BJ (cell line): ENCODE data around the gene RHEX. TPM values are rescaled to one million over a fixed set of nuclear protein-coding genes. Genes with fewer than 3 reads are reported as not detected.

Experiments used
- CTCF ChIA-PET: fragments of 350-600 bp; formaldehyde crosslinking; extraction: SDS; loops from one replicate; lab custom pipeline; 2021; ENCODE audit warnings: antibody characterized with exemption, inconsistent platforms; lab: Yijun Ruan, JAX
- POLR2A ChIA-PET: fragments of 300-600 bp; sonication (Branson Sonifier 250); formaldehyde crosslinking; extraction: SDS; loops from one replicate; lab custom pipeline; 2021; ENCODE audit warnings: antibody characterized with exemption; lab: Charles Lee
- DNase-seq: peaks from one replicate; pipeline ENCODE4 v3.0.0-alpha.2; 2011; ENCODE audit warnings: low read depth
- H3K27me3 ChIP-seq: 2 replicates; pipeline ENCODE4 v1.6.0; 2011; ENCODE audit warnings: low read length; ENCODE audit not compliant: control insufficient read depth, insufficient read depth
- H3K36me3 ChIP-seq: 2 replicates; pipeline ENCODE4 v1.5.1; 2011; ENCODE audit warnings: low read length; ENCODE audit not compliant: control insufficient read depth, insufficient read depth
- H3K4me3 ChIP-seq: 2 replicates; pipeline ENCODE4 v1.5.1; 2011; ENCODE audit warnings: low read depth, mild to moderate bottlenecking, control low read depth, low read length
- CTCF ChIP-seq: IDR thresholded peaks from 2 replicates; pipeline ENCODE4 v1.5.1; 2011; ENCODE audit warnings: low read depth, mild to moderate bottlenecking, control low read depth, inconsistent platforms, low read length, moderate library complexity; ENCODE audit not compliant: insufficient read depth
- polyA plus RNA-seq: library from polyadenylated mRNA; depleted of rRNA; stranded (reverse); fragments of >200 nt; gene quantifications from 2 replicates; pipeline ENCODE4 v1.2.3, GENCODE V29; 2011

RHEX gene
- polyA plus RNA-seq, 1 experiment: not detected

GRCh38 chr1:206106328-206107167 lies 53.6 kb downstream of the RHEX start:
- ChIA-PET CTCF (interaction anchor here (0.6 to 13.4 kb wide), 34 partner anchors 9 to 448 kb away, joined by 3 to 329 read pairs (median 4); partner anchors contain the start of genes AVPR1B and RAB7B), POLR2A (interaction anchor here (0.6 to 1.1 kb wide), 2 partner anchors 120 to 129 kb away, joined by 3 to 4 read pairs; no protein-coding TSS in a partner anchor)
- peak; percentile 49 for DNase-seq
- Histone ChIP-seq H3K36me3 (no peaks in the 10 kb centered on the region), H3K4me3 (no peak overlapping the region), H3K27me3 (peaks cover 12% of the 10 kb centered on the region)
- TF ChIP-seq CTCF: peak; percentile 88

GRCh38 chr1:206107168-206107544 lies 54.2 kb downstream of the RHEX start:
- DNase-seq: no peak
- H3K27me3 ChIP-seq: peaks cover 10% of the 10 kb centered on the region
- CTCF ChIA-PET: interaction anchor here (0.9 to 13.4 kb wide), 30 partner anchors 8 to 443 kb away, joined by 3 to 329 read pairs (median 4); partner anchors contain the start of gene RAB7B
- POLR2A ChIA-PET: interaction anchor here (0.6 to 1.1 kb wide), 2 partner anchors 121 to 129 kb away, joined by 3 to 4 read pairs; no protein-coding TSS in a partner anchor
- no peak overlapping the region for H3K4me3 ChIP-seq
- no peaks in the 10 kb centered on the region for H3K36me3 ChIP-seq
- no peak for TF ChIP-seq CTCF

DNA sequence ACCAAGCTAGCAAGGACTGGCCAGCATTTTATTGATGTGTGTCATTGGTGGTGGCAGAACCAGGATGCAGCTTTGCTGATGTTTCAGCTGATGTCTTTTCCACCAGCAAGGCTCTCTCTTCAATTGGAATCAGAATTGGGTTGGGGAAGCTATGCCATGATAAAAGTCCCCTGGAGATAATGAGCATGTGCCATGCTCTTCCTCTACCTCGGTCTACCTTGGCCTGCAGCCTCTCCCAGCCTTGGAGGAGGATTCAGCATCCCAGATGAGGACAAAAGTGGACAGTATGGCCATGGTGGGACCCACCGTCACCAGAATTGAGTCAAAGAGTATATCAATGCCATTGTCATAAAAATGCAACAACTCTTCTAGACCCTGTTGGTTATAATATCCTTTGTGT lies 55.7 kb downstream of the RHEX start:
- CTCF ChIA-PET: interaction anchor here (1.0 to 13.4 kb wide), 10 partner anchors 17 to 450 kb away, joined by 4 to 329 read pairs (median 6); partner anchors contain the start of gene RAB7B
- DNase-seq: no peak
- Histone ChIP-seq H3K27me3 (peaks cover 12% of the 10 kb centered on the region), H3K4me3 (no peak overlapping the region), H3K36me3 (no peaks in the 10 kb centered on the region)
- TF ChIP-seq CTCF: no peak
- POLR2A ChIA-PET: no interaction called here

- POLR2A ChIA-PET: no interaction called here
These were observed 56.7 kb downstream of the RHEX start for GRCh38 chr1:206109718-206110117.

More at GRCh38 chr1:206109718-206110117, 56.7 kb downstream of the RHEX start:
- Histone ChIP-seq H3K27me3 (peaks cover 15% of the 10 kb centered on the region), H3K36me3 (no peaks in the 10 kb centered on the region), H3K4me3 (no peak overlapping the region)
- no peak for TF ChIP-seq CTCF
- DNase-seq: no peak
- CTCF ChIA-PET: interaction anchor here (0.6 to 13.4 kb wide), 4 partner anchors 18 to 318 kb away, joined by 3 to 329 read pairs (median 5); no protein-coding TSS in a partner anchor
